Urothelium cell line (cell line): Measurements from ENCODE around the gene C16orf74.

Source experiments
- DNase-seq: peaks from one replicate; pipeline ENCODE4 v3.0.0; 2011; ENCODE audit warnings: low spot score, mixed read lengths
- FAIRE-seq: peaks from 2 replicates; lab custom pipeline; 2011; peaks lifted over from hg19 to GRCh38; lab: Jason Lieb, UNC

The C16orf74 gene

DNA sequence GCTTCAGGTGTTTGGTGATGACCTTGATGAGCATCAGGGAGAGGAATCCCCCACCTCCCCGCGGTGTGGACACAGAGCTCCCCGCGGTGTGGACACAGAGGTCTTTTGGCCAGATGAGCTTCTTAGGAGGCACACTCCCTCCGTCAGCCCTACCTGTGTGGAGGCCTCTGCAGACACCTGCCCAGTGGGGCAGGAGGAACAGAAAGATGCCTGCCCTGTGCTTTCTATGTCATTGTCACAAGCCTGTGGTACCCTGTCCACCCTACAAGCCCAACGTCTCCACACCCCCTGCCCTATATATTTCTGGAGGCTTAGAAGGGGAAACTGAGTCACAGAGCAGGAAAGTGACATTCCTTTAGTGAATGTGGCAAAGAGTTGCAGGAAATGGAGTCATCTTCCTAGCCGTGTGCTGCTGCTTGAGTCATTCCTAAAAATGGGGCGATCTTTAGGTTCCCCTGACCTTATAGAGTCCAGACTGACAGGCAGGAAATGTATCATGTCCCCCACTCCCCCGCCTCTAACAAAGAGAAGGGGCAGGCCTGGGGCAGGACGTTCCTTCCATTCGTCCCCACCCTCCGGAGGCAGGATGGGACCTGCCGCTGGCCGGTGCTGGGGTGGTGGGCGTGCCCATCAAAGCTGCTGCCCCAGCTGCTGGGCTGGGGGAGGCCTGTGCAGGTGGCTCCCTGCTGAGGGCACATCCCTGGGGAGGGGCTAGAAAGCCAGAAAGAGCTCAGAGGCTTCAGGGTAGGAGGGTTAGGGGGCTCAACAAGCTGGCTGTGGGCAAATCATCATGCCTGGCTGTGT, 1.0 kb upstream of the C16orf74 start:
- FAIRE-seq: no peak
- DNase-seq: peak; percentile 39

DNA sequence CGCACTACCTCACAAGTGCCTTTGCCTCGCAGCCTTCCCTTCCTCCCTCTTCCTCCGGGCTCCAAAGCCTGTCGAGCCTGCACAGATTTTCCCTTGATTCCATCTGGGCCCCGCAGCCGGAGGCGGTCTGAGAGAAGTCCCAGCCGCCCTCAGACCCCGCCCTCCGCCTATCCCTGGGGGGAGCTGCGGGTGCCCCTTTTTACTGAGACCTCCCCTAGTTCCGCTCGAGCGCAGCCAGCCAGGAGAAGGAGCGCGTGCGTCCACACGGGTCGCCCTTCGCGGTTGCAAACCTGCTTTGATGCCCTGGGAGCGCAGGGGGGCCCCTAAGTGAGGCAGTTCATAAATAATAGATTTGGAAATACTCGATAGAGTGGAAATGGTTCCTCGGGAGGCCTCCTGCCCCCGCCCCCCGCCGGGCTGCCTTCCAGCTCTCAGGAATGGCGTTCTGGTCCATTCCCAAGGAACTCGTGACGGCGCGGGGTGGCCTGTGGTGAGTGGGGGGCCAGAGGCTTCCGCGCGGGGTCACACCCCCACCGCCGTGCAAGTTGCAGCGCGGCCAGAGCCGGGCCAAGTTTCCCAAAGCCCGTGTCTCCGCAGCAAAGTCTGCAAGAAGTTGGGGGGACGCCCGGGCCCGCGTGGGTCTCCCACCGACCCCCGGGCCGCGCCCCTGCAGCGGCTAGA, 610 bp downstream of the C16orf74 start:
- no peak for FAIRE-seq
- DNase-seq: peak; percentile 59

- FAIRE-seq: no peak
- DNase-seq: no peak
These were observed 1.1 kb downstream of the C16orf74 start for GRCh38 chr16:85749771-85750145.

DNA sequence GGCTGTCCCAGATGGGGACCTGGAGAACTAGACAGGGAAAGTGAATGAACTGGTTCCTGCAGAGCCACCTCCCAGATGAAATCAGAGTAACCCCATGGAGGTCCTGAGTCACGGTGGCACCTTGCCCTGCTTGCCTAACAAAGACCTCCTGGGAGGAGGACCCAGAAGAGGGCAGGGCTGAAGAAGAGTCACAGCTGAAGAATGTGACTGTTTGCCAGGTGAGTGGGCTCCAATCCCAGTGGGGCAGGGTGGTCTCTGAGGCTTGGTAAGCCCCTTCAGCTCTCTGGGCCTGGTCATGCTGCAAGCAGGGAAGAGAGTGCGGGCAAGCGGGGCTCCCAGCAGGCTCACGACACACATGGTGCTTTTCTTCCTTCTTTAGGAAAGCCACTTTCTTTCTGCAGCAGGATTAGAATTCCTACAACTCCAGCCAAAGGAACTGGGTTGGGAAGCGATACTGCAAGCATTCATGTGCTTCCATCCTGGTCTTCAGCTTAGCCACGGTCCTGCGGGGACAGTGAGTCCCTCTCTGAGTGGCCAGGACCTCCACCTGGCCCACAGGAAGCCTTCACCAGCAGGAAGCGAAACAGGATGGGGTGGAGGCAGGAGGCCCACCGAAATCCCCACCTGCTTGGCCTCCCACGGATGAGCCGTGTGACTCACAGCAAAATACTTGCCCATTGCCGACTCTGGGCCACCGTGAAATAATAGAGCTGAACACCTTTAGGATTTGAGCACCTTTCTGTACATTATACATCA, 4.3 kb downstream of the C16orf74 start:
- FAIRE-seq: no peak
- DNase-seq: peak; percentile 69

GRCh38 chr16:85738923-85739715, 11.8 kb downstream of the C16orf74 start:
- DNase-seq (no peak), FAIRE-seq (no peak)

- DNase-seq (no peak), FAIRE-seq (no peak)
These were observed 14.0 kb downstream of the C16orf74 start for GRCh38 chr16:85736921-85737320.

DNA sequence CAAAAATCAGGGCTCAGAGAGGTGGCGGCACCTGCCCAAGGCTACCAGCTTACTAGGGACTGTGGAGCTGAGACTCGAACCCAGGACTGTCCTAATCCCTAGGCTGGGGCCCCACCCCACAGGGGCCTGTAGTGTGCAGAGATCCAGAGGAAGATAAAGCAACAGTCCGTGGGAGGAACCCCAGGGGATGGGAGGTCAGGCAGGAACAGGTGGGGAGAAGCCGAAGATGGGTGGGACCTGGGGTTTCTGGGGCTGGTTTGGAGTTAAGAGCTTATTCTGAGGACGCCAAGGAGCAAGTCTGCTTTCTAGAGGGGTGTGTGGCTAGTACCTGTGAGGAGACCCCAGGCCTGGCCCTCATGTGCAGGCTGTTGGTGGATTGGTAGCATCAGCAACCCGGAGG, 14.9 kb downstream of the C16orf74 start:
- DNase-seq (no peak), FAIRE-seq (no peak)

- DNase-seq (no peak), FAIRE-seq (no peak)
These were observed 15.7 kb downstream of the C16orf74 start for GRCh38 chr16:85735225-85735635.

DNA sequence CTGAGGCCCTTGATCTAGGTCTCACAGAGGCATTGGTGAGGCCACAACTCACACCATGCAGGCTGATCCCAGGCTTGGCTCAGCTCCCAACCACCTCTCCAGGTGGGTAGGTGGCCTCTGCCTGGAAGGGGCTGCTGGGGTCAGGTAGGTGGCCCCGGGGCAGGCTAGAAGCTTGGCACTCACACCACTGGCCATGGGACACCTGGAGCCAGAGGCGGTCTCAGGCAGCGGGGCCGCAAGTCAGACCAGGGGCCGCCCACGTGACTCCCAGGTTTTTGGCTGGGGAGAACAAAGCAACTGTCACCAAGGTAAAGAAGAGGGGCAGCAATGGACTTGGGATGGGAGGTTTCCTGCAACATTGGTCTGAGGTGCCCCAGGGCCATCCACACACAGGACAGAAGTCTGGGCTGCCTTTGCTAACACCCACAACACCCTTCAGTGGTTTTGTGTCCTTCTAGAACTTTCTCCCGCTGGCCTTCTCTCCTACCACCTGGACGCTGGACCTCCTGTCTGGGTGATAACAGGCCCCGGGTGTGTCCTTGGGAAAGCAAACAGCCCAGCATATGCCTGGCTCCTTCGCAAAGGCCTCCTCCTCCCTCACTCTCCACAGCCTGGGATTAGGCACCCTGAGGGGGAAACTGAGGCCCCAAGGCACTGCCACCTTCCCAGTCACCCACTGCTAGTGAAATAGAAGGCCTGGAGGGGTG, 16.4 kb downstream of the C16orf74 start:
- FAIRE-seq (no peak), DNase-seq (no peak)

DNA sequence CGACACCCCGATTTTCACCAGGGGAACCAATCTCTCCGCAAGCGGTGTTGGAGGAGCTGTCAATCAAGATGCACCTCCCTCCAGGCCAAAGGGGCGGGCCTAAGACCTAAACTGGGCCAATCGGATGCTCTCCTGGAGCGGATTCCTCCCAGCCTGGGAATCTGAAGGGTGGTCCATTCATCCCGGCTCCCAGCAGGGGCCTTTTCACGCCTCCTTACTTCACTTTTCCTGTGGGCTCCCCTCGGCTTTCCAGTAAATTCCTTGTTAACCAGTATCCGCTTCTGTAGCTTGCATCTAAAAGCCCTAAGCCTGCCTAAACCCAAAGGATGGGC, 17.1 kb downstream of the C16orf74 start:
- no peak for FAIRE-seq
- no peak for DNase-seq

DNA sequence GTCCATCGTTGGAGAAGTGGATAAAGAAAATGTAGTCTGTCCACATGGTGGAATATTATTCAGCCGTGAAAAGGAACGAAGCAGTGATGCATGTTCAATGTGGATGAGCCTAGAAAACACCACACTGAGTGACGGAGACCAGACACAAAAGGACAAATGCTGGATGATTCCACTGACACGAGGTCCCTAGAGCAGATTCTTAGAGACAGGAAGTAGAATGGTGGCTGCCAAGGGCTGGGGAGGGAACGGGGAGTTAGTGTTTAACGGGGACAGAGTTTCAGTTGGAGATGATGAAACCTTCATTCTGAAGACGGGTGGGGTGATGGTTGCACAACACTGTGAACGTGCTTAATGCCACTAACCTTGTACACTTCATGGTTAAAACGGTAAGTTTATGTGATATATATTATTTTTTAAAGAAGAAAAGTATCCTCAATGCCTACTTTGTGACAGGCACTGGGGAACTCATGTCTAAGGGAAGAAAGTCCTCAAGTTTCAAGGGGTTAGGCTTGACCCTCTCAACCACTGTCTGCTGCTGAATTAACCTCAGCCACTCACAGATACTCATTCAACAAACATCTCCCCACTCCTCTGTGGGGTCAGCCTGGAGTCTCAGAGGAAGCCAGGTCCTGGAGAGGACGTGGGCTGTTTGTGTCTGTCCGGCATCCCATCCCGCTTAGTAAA, 17.6 kb downstream of the C16orf74 start:
- FAIRE-seq: no peak
- no peak for DNase-seq

- FAIRE-seq (no peak), DNase-seq (no peak)
These were observed 19.7 kb downstream of the C16orf74 start for GRCh38 chr16:85731179-85731578.

GRCh38 chr16:85730186-85730465, 20.8 kb downstream of the C16orf74 start:
- FAIRE-seq: no peak
- no peak for DNase-seq

DNA sequence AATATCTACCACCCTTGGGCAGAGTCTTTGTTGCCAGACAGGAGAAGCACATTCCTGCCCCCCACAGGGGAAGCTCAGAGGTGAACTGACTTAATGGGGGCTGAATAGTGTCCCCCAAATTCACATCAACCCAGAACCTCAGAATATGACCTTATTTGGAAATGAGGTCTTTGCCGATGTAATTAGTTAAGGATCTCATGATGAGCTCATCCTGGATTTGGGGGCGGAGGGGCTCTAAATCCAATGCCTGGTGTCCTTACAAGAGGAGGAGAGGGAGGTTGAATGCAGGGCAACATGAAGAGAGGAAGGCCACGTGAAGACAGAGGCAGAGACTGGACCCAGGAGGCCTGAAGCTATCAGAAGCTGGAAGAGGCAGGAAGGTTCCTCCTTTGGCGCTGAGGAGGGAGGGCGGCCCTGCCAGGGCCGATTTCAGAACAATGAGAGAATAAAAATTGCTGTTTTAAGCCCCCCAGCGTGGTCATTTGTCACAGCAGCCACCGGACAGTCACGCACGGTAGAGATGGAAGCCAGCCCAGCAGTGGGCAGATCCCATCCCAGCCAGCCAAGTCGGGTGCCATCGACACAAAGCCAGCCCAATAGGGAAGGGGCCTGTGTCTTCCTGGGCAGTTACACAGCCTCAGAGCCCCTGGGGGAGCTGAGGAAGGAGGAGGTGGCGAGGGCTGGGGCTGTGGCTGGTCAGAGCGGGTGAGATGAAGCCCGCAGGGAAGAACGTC, 21.3 kb downstream of the C16orf74 start:
- no peak for DNase-seq
- no peak for FAIRE-seq

DNA sequence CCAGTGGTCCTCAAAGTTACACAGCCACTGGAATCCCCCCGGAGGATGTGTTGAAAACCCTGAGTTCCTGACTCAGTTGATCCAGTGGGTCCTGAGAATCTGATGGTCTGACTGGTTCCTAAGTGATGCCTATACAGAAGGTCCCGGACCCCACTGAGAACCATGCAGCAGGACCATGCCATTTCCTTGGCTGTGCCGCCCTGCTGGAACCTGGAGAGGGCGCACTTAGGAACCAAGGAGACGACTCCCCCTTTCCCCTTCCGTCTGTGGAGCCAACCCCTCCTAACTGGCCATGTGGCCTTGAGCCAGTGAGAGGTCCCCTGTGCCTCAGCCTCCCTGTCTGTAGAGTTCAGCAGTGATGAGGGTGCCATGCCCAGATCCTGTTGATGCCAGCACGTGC, 22.0 kb downstream of the C16orf74 start:
- no peak for FAIRE-seq

DNA sequence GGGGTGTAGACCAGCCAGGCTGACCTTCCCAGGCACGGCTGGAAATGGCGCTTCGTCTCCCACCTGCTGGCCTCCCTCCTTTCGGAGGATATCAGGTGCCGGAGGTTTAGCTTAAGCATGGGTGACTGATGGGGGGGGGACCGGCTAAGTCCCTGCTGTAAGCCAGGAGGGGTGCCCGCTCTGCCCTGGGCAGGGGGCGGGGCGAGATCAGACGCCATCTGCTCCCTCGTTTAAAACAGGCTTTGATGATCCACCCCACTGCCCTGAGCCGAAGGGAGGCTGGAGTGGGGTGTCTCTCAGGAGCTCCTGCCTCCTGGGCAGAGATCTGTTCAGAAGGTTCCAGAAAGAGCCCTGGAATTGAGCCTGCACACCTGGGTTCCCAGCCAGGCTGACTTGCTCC, 26.0 kb downstream of the C16orf74 start:
- DNase-seq (no peak), FAIRE-seq (no peak)

More for the DNA sequence above, 22.0 kb downstream of the C16orf74 start:
- DNase-seq: no peak

DNA sequence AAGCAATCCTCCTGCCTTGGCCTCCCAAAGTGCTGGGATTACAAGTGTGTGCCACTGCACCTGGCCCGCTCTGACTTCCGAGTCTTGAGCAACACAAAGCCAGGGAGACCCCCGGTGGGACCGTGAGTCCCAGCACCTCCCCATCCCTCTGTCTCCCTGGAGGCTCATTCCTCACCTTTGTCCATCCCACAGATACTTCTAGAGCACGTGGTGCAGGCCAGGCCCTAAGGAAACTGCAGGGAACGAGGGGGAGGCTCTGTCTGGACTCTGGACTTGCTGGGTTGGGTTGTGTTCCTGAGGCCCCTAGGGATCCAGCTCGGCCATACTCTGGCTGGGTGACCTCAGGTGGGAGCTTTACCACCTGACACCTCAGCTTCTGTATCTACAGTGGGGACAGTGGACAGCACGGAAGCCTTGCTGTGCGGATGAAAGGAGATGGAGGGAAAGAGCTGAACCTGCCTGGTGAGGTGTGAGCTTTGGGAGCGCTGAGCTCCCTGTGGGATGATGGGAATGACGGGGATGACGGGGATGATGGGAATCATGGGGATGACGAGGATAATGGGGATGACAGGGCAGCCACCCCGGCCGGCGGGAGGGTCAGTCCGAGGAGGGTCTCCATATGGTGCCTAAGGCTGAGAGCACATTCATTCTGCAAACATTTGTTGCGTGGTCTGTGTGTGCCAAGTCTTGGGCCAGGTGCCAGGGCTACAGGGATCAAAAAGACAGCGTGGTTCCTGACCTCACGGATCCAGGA, 26.6 kb downstream of the C16orf74 start:
- FAIRE-seq: no peak

DNA sequence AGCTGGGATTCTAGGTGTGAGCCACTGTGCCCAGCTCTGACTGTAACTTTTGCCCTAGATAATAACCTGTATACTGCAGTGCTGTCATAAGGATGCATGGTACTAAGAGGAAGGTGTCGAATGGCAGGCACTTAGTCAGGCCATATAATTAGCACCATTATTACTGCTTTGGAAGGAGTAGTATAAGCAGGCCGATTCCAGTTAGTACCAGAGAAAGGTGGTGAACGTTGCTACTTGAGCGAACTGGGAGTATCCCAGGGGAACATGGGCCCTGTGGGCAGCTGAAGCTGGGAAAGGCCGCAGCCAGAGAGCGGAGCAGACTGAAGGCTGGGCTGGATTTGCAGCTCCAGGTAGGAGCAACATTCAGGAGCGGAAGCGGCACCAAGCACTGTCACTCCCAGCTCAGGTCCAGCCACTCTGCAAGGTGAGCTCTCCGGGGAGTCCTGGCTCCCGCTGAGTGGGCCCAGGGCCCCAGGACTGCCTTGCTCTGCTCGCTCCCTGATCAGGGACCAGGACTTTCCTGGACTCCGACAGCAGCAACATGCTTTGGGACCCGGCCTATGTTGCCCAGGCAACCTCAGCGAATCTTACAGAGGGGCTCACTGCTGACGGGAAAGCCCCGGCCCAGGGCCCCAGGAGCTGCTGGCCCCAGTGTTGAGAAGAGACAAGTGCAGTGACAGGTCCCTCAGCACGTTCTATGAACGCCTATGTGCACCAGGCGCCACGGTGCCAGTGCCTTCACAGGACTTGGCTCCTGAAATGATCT, 28.6 kb downstream of the C16orf74 start:
- DNase-seq (no peak), FAIRE-seq (no peak)

More for the DNA sequence above, 26.6 kb downstream of the C16orf74 start:
- DNase-seq: no peak
